HG03095 (cell line): ENCODE measurements around the gene FAT1.

Experiments
- ATAC-seq: cut with Tn5 transposase; IDR thresholded peaks from one replicate; pipeline ENCODE4 v1.9.1; 2021; ENCODE audit warnings: moderate library complexity; ENCODE audit not compliant: unreplicated experiment

FAT1 gene

DNA sequence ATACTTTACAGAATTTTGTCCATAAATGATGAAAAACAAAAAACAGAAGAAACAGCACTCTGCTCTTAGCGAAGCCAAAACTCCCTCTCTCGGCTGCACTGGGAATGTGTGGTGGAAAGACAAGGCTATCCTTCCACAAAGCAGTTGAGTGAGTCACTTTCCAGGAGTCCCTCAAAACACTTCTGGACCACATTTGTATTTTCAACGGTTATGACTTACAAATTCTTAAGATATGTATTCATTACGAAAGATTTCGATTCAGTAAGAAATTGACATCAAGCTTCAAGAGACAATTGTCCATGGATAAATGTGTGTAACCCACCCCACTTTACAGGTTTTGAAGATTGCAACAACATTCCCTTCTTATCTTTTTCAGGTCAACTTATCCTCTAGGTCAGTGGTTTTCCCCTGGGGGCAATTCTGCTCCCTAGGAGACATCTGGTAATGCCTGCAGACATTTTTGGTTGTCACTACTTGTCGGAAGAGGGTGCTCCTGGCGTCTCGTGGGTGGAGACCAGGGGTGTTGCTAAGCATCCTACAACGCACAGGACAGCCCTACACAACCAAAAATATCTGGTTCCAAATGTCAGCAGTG, 101.6 kb downstream of the FAT1 start:
- ATAC-seq = no peak

DNA sequence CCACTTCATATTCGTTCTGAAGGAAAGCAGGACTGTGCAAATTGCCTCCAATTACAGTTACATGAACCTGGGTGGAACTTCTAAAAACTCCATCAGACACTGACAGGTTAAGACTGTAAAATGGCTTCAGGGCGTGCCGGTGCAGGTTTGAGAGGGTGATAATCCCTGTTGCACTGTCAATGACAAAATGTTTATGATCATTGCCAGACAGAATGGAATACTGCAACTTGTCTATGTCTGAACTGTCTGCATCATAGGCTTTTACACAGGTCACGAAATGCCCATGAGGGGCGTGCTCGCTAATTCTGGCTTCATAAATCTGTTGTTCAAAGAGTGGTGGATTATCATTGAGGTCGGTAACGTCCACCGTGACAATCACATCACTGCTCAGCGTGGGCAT, 104.6 kb downstream of the FAT1 start:
- no peak for ATAC-seq

DNA sequence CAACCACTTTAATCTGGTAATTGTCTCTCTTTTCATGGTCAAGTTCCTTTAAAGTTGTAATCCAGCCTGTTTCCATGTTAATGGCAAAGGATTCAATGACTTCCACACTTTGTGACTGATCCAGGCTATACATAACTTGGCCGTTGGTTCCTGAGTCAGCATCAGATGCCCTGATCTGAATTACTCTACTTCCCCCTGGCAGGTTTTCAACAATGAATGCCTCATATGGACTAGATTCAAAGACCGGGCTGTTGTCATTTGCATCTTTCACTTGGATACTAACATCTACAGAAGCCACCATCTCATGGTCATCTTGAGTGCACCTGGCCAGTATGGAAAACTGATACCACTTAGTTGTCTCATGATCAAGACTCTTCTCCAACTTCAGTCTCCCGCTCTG, 105.7 kb downstream of the FAT1 start:
- ATAC-seq = no peak

DNA sequence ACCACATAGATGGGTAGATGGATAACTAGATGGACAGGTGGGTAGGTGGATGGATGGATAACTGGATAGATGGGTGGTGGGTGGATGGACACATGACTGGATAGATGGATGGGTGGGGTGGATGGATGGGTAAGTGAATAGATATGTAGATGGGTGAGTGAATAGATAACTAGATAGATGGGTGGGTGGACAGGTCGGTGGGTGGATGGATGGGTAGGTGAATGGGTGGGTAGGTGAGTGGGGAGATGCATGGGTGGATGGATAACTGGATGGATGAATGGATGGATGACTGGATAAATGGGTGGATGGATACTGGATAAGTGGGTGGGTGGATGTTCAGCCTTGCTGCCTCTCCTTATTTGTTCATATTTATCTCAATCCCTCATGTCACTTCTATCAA, 116.2 kb downstream of the FAT1 start:
- ATAC-seq = no peak

DNA sequence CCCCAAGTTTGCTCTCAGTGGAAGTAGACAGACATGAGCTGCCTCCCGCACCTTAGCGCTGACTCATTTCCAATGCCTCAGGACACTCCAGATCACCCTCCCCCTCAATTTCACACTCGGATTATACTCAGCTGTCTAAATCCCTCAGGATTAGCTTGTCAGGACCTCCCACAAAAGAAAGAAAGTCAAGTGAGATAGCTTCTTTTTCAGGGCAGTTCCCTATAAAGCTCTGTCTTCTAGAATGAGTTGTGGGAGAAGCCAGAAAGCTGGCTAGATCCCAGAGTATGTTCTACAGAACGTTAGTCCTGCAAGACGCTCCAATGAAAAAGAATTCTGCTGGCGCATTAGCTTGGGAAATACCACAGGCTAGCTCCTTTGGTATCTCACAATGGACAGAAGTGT, 117.1 kb downstream of the FAT1 start:
- ATAC-seq = no peak

DNA sequence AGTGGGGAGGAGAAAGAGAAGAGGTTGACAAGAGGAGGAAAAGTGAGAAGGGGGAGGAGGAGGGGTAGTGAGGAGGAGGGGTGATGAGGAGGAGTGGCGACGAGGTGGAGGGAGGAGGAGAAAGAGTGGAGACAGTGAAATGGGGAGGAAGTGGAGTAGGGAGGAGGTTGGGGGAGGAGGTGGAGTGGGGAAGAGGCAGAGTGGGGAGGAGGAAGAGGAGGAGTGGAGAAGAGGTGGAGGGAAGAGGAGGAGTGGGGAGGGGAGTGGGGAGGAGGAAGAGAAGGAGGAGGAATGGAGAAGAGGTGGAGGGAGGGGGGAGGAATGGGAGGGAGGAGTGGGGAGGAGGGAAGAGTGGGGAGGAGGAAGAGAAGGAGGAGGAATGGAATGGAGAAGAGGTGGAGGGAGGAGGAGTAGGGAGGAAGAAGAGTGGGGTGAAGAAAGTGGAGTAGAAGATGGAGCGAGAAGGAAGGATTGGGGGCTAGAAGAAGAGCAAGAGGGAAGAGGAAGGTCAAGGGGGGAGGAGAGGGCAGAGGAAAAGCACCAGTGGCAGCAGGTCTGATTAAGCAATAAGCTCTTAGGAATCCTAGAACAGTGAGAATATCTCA, 118.3 kb downstream of the FAT1 start:
- no peak for ATAC-seq

DNA sequence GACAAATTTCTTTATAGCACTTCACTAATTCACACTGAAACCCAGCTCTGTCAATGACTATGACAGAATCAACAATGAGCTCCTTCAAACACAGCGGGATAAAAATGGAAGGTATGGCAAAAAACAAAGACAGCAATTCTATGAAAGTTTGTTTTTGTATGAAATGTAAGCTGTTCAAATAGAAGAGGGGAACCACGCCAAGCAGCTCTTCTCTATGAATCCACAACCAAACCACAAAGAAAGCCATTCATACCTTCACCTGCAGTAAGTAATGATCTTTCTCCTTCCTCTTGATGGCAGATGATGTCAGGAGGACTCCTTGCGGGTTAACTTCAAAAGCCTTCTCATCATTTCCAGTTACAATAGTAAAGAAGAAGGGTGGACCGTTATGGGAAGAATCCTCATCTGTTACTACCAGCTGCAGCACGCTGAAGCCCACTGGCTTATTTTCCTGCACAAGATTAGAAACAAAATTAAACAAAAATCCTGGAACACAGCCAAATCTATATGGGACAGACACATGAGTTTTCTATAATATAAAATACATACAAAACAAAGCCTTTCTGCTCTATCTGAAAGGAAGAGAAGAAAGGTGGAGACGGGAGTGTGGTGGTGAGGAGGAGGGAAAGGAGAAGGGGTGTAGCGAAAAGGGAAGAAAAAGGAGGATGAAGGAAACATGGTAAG, 119.4 kb downstream of the FAT1 start:
- ATAC-seq = no peak

DNA sequence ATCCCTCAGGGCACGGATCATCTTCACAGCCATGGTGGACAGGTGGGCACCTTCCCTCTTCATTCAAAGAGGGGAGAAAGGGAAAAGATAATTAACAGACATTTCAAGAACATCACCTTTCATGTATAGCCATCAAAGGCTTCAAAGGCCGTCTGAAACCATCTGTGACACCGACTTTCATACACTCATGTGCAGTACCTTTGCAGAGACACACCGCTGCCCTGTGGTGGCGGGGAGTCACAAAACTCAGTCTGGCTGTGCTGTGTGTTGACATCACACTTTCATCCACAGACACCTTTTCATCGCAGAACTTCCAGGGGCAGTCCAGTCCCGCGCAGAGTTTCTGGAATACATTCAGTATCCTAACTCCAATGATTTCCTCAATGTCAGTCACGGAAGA, 120.7 kb downstream of the FAT1 start:
- no peak for ATAC-seq

DNA sequence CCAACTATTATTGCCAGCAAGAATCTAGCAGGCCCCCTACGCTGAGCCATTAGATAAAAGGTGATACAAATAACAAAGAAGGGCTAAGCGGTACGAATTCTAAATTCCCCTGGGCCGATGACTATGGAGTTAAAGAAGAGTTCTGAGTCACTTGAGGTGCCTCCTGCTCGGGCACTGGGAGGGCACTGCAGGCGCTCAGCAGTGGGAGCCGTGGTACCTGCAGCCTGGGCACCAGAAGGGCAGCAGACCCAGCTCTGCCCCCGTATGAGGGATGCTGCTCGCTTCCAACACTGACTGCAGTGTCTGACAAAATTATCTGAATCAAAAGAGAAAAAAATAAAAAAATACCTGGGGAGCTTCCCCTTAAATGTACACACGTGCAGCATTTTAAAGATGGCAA, 124.2 kb downstream of the FAT1 start:
- ATAC-seq = no peak

DNA sequence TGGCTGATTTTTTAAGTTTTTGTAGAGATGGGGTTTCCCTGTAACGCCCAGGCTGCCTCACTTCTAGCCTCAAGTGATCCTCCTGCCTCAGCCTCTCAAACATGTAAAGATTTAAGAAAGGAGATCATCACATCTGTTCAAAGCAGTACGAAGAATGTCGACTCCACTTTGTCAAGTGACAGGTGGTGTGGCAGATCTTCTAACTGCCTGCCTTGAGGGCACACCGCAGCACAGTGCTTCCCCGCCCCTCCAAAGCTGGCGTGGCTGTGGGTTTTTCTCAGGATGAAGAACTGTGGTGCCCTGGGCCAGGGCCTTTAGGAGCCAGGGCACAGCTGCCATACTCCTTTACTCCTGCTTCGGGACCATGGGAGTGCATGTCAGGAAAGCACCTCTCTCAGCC, 125.0 kb downstream of the FAT1 start:
- ATAC-seq = no peak

DNA sequence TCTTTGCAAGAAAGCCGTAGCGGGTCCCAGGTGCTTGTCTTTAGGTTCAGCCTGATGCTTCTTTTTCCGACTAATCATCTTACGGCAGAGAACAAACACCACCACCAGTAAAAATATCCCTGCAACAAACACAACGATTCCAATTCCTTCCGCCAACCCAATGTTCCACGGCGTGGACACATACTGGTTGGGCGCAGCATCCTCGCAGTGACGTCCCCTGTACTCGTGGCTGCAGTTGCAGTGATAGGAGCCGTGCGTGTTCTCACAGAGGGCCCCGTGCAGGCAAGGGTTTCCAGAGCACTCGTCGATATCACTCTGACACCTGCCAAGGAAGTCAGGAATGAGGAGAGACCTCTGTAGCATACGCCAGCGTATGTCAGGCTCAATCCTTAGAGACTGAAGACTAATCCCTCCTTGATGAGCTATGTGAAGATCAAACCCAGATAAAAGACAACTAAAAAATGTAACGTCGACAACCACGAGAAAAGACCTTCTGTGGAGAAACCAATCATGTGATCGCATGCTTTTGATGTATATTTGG, 126.7 kb downstream of the FAT1 start:
- no peak for ATAC-seq

DNA sequence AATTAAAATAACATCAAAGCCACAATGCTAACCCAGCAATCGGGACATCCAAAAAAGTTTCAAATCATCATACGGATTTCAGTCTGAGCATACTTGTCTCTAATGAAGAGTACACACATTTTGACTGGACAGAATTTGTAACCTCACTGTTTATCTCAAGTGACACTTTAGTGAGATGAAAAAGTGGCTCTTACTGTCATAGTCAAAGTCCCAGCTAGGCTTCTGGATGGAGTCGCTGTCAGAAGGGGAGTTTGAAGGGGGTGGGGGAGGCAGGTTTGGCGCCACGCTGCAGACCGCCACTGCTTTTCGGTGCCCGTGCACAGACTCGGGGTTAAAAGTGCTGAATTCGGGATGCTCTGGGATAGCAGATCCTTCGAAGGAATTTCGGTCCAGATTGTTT, 127.3 kb downstream of the FAT1 start:
- ATAC-seq = no peak

DNA sequence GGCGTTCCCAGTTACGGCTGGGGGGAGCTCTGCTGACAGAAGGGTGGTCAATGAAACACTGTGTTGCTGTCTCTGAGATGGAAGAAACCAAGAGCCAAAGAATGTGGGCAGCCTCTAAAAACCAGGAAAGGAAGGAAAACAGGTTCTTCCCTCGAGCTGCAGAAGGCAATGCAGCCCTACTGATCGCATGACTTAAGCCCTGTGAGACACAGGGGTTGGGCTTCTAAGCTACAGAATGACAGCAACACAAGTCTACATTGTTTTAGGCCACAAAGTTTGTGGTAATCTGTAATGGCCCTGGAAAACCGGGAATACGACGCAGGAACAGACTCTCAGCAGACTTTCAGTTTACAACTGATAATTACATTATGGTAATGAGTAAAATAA, 130.1 kb downstream of the FAT1 start:
- ATAC-seq = no peak

DNA sequence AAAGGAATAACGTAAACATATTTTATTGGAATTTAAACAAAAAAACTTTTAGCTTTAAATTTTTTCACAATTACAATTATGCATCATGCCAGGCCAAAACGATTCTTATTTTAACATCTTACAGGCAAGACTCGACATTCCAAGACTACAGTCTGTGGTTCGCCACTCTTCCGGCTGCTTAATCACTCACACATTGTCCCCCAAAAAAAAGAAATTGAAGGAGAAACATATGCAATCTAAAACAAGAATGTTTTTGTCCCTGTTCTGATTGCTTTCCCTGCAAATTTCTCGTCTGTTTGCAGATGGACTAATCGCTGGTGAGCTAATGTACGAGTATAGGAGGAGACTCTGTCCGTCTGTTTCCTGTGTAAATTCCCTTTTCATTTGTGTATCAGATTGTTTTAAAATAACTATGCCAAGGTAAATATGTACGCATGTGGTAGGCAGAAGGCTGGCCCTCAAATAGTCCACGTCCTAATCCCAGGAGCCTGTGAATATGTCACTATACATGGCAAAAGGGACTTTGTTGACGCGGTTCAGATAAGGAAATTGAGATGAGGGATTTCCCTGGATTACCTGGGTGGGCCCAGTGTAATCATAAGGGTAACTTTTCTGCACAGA, 130.6 kb downstream of the FAT1 start:
- no peak for ATAC-seq

DNA sequence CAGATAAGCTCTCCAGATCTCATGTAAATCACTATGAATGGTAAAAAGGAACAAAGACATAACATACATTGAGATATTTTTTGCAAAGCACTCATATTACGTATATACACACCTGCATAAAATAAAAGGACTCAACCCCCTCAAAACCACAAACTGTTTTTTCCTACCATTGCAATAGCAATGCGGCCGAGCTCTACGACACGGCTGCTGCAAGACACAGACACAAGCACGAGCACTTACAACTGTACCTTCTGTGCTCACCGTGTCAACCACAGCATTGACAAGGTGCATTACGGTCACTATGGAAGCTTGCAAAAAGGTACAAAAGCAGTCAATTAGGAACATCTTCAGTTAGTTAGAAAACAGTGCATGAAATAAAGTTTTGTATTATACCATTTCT, 131.2 kb downstream of the FAT1 start:
- ATAC-seq = no peak

DNA sequence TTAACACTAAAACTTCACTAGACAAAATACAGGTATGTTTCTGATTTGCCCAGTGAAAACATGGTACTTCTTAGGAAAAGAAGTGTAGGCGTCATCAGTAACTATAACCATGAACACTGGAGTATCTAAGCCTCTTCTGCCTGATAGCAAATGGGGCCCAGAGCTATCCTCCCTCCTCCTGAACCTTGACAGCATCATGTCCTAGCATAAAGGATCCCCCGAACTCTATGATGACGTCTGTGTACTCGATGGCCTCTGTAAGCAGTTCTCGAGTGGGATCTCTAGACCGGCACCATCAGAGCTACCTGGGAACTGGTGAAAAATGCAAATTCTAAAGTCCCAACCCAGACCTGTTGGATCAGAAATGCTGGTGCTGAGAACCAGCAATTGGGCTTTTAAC, 132.0 kb downstream of the FAT1 start:
- no peak for ATAC-seq

DNA sequence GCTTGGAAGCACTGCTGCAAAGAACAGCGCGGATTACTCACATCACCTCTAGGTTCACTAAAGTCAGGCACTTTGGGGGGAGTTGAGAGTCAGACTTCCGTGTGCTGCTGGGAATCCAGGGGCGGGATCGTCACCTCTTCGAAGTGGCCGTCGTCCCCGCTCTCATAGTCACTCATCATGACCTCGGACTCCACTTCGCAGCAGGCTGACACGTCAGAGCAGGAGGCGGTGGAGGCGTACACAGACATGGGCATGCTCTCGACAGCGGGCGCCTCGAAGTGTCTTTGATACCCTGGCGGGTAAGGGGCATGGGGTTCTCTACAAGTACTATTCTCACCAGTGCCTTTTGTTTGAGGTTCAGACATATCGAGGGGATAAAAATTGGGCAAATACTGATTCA, 135.2 kb downstream of the FAT1 start:
- ATAC-seq = no peak

DNA sequence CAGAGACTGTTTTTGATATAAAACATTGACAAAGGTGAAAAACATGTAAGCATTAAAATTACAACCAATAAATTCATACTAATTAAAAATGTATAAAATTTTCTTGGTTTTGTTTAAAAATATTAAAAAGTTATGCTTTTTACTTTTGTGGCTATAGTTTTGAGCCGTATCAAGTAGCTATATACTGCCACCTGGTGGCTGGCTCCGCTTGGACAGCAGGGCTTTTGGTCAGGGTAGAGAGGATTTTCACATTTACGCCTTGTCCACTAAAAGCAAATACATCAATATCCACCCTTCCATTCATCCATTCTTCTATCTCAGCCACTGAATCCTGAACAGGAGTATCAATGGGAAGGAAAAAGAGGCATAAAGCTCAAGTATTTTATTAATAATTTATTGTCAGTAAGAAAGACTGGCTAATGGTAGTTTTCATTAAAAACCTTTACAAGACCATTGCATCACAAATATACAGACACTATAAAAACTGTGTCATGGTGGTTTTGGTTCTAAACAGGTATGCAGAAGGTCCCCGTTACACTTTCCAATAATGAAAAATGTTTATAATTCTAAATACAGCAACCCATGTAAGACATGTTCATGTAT, 136.1 kb downstream of the FAT1 start:
- ATAC-seq = peak; percentile 77

DNA sequence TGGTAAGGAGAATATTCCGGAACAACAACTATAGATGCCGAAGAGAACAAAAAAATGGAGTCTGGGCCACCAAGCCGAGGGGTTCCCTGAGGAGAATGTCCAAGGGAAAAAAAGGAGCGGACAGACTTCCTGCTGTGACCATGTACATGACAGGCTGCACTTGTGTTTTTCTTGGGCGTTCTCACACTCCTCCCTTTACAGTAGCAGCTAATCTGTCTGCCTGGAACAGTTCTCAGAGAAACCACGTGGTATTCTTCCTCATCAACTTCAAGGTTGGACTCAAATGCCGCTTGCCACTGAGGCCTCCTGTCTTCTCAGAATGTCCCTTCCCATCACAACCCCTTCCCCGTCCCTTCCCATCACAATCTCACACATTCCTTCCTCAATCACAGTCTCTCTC, 137.5 kb downstream of the FAT1 start:
- no peak for ATAC-seq

DNA sequence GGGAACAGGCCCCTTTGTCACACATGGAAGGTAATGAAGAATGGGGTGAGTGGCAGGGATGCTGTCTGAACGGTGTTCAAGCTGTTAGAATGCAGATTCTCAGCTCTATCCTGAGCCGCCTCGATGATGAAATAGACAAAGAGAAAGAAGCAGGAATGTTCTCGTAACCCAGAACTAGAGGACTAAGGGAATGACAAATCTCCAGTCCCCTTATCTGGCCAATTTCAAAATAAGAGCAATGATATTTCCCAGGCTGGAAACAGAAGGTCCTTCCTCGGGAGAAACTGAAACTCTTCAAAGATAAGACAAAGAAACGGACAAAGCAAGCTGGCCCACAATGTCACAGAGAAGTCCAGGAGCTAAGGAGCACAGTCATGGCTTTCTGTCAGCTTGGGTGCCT, 138.7 kb downstream of the FAT1 start:
- no peak for ATAC-seq

DNA sequence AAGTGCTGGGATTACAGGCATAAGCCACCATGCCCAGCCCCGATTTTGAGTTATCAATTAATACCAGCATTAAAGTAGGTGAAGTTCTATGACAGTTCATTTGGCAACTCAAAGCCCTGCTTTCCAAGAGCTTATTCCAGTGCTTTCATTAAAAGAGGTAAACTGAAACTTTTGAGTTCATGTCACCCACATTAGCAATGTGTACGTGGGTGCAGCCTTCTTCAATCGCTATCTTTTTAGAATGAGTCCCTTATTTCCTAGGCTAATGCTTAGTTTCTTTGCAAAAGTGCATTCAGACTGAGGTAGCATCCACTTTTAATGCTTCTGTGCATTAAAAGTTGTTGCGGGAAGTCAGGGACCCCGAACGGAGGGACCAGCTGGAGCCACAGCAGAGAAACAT, 142.2 kb downstream of the FAT1 start:
- no peak for ATAC-seq

DNA sequence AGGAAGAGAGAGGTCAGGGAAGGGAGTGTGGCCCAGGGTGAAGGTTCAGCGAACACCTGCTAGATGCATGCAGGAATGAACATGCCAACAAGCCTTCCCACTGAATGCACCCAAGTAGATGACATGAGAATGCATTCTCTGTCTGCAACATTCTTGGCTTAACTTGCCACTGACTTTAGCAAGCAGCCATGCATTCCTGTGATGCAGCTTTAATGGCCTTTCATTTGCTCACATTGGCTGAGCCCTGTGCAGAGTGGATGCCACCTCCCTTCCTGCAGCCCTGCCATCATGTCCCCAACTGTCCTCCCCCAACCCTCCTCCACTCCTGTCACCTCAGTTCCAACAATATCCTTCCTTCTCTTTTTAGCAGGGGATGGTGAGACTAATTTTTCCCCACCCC, 143.0 kb downstream of the FAT1 start:
- ATAC-seq = no peak
